GM21381 (cell line): ENCODE data around the gene LASP1.

ENCODE experiments used
- ATAC-seq: cut with Tn5 transposase; IDR thresholded peaks from one replicate; pipeline ENCODE4 v1.9.1; 2021; ENCODE audit warnings: mild to moderate bottlenecking, moderate library complexity; ENCODE audit not compliant: unreplicated experiment

The LASP1 gene

GRCh38 chr17:38868817-38869525 is 887 bp upstream of the LASP1 start:
- ATAC-seq = peak; percentile 35

DNA sequence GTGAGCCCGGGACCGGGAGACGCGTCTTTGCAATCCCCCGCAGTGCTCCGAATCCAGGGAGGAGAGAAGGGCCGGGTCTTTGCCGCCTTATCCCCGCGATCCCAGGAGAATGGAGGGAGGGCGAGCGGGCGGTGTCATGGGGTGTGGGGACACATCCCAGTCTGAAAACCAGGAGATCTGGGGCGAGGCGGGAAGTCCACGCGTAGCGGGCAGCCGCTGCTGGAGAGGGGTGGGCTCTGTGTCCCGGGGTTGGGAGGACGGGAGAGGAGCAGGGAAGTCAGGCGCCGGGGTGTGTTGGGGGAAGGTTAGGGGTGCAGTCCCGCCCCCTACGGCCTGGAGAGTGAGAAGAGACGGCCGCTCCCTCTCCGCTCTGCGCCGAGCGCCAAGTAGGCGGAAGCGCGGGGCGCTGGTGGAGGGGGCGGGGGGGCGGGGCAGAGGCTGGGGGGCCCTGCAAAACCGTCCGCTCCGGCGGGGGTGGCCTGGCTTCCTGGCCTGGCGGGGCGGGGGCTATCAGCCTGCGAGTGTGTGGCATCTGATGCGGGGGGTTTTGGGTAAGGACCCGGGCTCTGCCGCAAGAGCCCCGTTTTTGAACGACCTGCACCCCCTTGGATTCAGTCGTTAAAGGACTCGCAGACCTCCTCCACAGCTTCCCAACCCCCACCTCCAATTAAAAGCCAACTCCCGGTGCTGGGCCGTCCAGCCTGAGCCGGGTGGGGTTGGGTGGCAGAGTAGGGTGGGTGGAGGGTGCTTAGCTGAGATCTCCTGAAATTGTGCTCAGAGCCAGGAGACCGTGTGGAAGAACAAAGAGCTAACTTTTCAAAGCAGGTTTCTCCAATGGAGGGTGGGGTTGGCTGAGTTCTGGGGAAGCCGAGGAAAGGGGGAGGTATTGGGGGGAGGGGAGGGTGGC is 654 bp downstream of the LASP1 start:
- no peak for ATAC-seq

DNA sequence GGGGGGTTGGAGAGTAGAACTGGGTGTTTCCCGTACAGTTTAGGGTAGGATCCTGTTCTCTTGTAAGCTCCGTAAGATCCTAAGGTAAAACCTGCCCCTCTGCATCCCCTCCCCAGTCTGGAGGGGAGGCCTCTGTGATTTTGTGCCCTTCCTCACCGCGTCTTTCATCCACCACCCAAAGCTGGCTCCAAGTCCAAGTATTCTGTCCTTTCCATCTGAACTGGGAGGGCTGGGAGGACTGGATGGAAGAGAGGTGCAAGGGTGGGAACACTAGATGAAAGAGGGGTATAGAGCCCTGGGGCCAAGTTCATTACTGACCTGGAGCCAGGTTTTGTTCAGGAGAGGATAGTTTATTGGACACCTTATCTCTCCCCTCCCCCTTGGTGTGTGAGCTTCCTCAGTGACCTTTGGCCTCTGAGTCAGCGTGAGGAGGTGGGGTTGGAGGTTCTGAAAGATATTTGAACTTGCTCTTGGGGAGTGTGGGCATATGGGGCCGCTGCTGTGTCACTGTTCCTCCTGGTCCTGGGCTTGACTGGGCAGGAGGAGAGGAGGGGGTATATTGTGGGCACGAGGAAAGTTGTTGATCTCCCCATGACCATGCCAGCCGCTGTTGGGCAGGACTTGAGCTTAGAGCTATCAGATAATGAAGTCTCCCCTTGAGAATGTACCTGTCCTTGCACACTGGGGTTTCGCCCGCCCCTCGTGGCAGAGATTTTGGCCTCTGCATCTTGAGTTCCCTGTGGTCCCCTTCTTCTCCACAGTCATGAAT is 1.6 kb downstream of the LASP1 start:
- no peak for ATAC-seq

DNA sequence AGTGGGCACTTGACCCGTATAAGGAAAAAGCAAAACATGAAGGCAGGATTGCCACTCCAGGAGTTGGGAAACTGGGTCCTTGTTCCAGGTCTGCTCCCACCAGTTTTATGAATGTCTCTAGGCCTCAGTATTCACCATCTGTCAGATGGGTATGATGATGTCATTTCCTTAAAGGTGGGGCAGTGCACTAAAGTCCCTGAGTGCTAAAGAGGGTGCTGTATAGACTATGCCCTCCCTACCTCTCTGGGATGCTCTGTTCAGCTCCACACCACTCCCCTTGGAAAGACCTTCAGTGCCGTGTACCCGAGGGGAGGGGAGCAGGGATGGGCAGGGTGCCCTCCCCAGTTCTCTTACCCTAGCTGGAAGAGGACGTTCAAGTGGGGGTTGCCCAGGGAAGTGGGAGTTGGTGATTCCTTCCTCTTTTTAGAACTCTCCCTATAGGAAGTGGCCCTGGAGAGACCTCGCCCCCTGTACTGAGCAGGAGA is 2.2 kb downstream of the LASP1 start:
- no peak for ATAC-seq

- ATAC-seq = no peak
Measured at GRCh38 chr17:38872671-38873385, 3.0 kb downstream of the LASP1 start.

- no peak for ATAC-seq
Measured at GRCh38 chr17:38873640-38874380, 4.0 kb downstream of the LASP1 start.

- ATAC-seq = no peak
Measured at GRCh38 chr17:38874505-38875400, 4.9 kb downstream of the LASP1 start.

DNA sequence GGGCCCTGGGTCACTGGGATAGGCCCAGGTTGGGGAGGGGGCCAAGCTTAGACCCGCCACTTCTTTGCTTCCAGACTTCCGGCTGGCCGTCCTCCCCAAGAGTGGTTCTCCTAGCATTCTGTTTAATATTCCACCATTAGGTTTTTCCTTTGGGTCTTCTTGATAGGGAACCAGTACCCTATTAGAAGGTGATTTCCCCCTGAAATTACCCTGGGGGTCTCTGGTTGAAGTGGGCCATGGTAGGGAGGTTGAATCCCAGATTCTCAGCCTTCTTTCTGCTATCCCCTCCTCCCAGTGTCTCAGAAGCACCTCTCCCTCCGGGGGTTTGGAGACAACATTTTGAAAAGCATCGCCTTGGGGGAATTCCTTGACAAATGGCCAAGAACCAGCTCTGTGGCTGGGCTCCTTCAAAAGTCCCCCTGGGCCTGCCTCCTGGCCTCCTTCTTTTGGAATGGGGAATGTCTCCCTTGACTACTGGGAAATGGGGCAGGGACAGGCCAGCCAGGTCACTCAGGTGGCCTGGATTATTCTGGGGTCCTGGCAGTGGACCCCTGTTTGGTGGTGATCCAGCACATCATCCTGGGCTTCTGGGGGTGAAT is 5.7 kb downstream of the LASP1 start:
- ATAC-seq = no peak

DNA sequence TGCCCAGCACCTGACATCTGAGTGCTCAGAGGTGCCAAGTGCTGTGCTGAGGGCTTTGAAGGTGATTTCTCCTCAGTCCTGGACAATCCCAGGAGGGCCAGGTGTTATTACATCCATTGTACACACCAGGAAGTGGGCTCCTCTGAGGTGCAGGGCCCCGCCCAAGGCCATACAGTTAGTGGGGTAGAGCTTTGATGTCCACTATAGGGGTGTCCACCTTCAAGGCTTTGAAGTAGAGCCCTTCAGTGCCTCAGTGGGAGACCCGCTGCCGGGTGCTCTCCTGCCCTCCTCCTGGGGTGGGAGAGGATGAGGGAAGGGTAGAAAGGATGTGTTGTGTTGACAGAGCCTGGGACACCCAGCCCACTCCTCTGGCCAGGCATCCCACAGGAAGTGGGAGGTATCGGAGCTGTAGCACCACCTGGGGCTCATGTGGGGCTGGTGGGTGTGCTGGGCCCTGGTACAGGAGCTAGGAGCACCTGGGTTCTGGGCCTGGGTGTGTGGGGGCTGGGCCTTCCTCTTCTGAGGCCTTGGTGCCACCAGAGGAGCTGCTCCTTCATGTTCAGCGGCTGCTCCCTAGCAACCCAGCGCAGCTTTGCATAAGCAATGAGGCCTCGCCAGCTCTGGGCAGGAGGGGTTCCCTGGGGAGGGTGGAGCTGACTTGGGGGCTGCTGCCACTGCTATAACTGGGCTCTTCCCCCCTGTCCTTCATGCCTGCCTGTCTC is 7.4 kb downstream of the LASP1 start:
- no peak for ATAC-seq

DNA sequence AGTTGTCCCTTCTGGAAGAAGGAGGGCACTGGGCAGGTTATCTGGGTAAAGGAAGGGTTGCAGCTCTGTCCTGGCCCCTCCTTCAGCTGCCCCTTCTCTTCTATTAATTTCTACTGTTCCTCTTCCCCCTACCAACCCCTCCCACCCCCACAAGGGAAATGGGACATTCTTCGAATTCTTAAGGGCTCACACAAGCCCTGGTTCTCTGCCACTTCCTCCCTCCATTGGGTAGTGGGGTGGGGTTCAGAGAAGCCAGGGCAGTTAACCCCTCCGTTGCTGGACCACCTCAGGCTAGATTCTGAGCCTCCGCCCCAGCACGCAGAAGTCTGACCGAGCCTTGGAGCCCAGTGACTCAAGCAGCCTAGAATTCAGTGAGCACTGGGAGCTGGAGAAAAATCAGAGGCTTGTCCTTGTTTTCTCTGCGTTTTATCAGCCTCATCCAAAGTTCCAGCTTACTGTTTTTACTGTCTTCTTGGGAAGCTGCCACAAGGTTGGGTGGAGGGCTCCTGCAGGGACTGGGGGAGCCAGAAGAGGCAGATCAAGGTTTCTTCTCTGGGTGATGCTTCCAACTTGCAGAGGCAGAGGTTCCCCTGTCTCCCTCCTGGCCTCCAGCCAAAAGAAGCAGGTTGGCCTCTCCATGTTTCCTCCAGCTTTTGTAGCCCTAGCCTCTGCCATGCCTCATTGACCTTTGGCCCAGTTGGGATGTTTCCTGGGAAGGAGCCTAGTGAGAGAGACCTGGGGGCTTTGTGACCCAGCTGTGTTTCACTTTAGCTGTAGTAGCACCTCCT is 10.2 kb downstream of the LASP1 start:
- ATAC-seq = no peak

DNA sequence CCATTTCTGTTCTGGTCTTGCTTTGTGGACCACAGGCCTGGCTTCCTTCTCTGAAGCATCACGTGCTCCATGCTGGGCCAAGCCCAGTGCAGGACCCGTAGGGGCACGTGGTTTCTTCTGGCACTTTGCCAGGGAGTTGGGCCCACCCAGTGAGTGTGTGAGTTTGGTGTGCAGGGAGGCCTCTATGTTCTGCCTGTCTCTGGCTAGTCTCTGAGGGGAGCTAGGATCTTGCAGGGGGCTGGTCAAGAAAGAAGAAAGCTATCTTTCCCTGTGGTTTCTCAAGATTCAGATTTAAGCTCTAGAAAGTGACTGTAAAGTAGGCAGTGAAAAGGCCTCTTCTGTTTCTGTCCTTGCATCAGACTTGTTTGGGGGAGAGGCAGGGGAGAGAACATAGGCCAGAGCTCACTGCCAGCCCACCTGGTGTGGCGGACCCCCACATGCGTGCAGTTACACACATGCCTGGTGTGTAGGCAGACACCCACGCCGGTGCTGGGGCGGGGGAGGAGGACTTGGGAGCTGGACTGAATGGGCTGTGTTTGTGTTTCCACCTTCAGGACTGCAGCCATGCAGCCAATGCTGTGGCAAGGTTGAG is 11.8 kb downstream of the LASP1 start:
- no peak for ATAC-seq

- ATAC-seq = no peak
Measured at GRCh38 chr17:38882870-38883269, 13.0 kb downstream of the LASP1 start.

DNA sequence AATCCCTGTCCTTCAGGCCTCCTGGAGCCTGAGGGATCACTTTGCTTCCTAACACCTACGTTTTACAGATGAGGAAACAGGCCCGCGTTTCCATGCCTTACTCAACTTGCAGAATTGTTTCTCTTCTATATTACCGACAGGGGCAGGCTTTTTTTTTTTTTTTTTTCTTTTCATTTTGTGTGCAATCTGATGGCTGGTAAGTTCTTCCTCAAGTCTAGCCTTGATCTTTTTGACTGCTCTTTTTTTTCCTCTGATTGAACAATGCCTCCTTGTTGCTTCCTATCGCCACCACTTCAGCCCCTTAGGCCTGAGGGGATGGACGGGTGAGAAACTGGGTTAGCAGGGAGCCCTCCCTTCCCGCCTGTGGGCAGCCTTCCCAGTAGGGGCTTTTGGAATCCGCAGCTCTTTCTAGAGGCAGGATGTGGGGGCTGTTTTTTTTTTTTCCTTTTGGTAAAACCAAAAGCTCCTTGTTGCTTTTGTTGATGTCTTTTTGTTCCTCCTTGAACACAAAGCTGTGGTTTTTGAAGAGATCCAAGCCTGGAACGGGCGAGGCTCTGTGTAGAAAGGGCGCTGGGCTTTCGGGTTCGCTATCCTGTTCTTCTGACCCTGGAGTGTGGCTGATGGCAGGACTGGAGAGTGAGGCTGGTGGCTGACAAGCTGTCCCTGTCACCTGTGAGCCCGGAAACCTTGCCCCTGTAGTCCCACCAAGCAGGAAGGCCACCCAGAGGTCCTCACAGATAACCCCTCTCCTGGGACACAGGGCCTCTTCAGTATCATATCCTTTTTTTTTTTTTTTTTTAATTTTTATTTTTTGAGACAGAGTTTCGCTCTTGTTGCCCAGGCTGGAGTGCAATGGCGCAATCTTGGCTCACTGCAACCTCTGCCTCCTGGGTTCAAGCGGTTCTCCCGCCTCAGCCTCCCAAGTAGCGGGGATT is 14.0 kb downstream of the LASP1 start:
- no peak for ATAC-seq

DNA sequence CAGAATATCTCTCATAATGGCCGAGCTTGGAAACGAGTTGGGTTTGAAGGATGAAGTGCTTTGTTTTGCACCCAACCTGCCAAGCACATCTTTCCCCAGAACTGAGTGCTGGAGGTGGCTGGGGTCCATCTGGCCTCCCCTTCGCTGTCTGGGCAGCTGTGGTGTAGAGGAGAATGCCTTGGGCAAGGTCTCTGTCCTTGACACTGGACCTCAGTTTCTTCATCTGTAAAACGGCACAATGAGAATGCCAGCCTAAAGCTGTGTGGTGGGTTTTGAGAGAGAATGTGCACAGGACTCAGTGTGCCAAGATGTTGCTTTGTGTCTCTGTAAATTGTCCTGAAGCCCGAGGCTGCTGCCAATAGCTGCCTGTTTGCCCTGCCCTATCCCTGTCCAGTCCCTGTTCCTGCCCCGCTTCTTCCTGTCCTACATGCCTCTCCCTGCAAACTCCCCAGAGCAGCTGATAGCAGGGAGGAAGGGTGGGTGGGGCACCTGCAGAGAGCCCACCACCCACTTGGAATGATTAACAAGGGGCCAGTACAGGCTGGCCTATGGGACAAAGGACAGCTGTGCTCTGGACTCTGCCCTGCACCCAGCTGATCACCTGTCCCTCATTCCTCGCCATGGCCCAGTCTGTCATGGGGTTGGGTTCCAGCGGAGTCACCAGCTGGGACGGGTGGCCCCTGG is 15.3 kb downstream of the LASP1 start:
- no peak for ATAC-seq
